DMS114 treated with DMSO at 0.1 percent for 48 hours (cell line): ENCODE measurements around the gene DLGAP1.
A peak's percentile ranks its signal among the peaks of the same experiment; 100 is the strongest.

Experiments
- DNase-seq: peaks from one replicate; lab custom pipeline; 2025; ENCODE audit not compliant: unreplicated experiment; lab: John Stamatoyannopoulos, UW

Gene DLGAP1

GRCh38 chr18:3649633-3650426 lies 805.3 kb downstream of the DLGAP1 start:
- no peak for DNase-seq

- no peak for DNase-seq
These were observed 805.9 kb downstream of the DLGAP1 start for GRCh38 chr18:3649135-3649632.

GRCh38 chr18:3648641-3649040 lies 806.5 kb downstream of the DLGAP1 start:
- DNase-seq: no peak

- no peak for DNase-seq
These were observed 806.9 kb downstream of the DLGAP1 start for GRCh38 chr18:3648200-3648599.

- no peak for DNase-seq
These were observed 807.5 kb downstream of the DLGAP1 start for GRCh38 chr18:3647636-3648035.

- no peak for DNase-seq
These were observed 809.5 kb downstream of the DLGAP1 start for GRCh38 chr18:3645384-3646156.

GRCh38 chr18:3634250-3634939 lies 820.7 kb downstream of the DLGAP1 start:
- no peak for DNase-seq

- no peak for DNase-seq
These were observed 823.2 kb downstream of the DLGAP1 start for GRCh38 chr18:3631887-3632286.

- no peak for DNase-seq
These were observed 828.1 kb downstream of the DLGAP1 start for GRCh38 chr18:3626929-3627458.

GRCh38 chr18:3625742-3626091 lies 829.4 kb downstream of the DLGAP1 start:
- DNase-seq: no peak

GRCh38 chr18:3624935-3625741 lies 830.0 kb downstream of the DLGAP1 start:
- DNase-seq: no peak

GRCh38 chr18:3624546-3624934 lies 830.6 kb downstream of the DLGAP1 start:
- no peak for DNase-seq

- DNase-seq: peak; percentile 88
These were observed 831.1 kb downstream of the DLGAP1 start for GRCh38 chr18:3623769-3624545.

- DNase-seq: no peak
These were observed 834.7 kb downstream of the DLGAP1 start for GRCh38 chr18:3620146-3621119.

- no peak for DNase-seq
These were observed 835.4 kb downstream of the DLGAP1 start for GRCh38 chr18:3619746-3620145.

- DNase-seq: no peak
These were observed 835.9 kb downstream of the DLGAP1 start for GRCh38 chr18:3619222-3619621.

- no peak for DNase-seq
These were observed 838.4 kb downstream of the DLGAP1 start for GRCh38 chr18:3616744-3617143.

GRCh38 chr18:3616142-3616541 lies 839.0 kb downstream of the DLGAP1 start:
- DNase-seq: no peak
